H1 (cell line): ENCODE results near the gene CLDN15. TPM values are rescaled to one million over a fixed set of nuclear protein-coding genes. Genes with fewer than 3 reads are reported as not detected.
A peak's percentile ranks its signal among the peaks of the same experiment; 100 is the strongest.
"Not testable (repeated sequence)": the region's sequence is repeated elsewhere in the genome, so short reads cannot be mapped to it uniquely, and the experiment has no call there.

Experiments used
- CTCF ChIA-PET: fragments of 300-600 bp; sonication (Branson Sonifier 250); formaldehyde crosslinking; loops from one replicate; lab custom pipeline; 2021; ENCODE audit not compliant: partially characterized antibody; lab: Charles Lee
- POLR2A ChIA-PET: fragments of 300-600 bp; sonication (Branson Sonifier 250); formaldehyde crosslinking; loops from one replicate; lab custom pipeline; 2021; ENCODE audit warnings: inconsistent platforms; ENCODE audit not compliant: partially characterized antibody; lab: Charles Lee
- DNase-seq, 2 experiments: peaks; one replicate each; pipeline versions ENCODE4 v3.0.0 to v3.0.0-alpha.2; 2010 to 2022; ENCODE audit warnings: low spot score in 2 of 2, low read depth in 1 of 2, mixed read lengths in 1 of 2
- FAIRE-seq: peaks from 2 replicates; lab custom pipeline; 2011; peaks lifted over from hg19 to GRCh38; lab: Jason Lieb, UNC
- H2AFZ ChIP-seq: 2 replicates; pipeline ENCODE4 v1.8.1; 2012; ENCODE audit warnings: low read length, inconsistent platforms
- H2AK5ac ChIP-seq: 2 replicates; pipeline ENCODE4 v1.6.1; 2013; ENCODE audit warnings: low read depth, low read length
- H2BK120ac ChIP-seq: replicated peaks from 2 replicates; pipeline ENCODE3; 2013; ENCODE audit warnings: low read depth, low read length, inconsistent platforms
- H2BK12ac ChIP-seq: 2 replicates; pipeline ENCODE4 v1.6.1; 2013; ENCODE audit warnings: low read depth, low read length
- H2BK15ac ChIP-seq: 2 replicates; pipeline ENCODE4 v1.6.1; 2013; ENCODE audit warnings: low read length
- H2BK20ac ChIP-seq: 2 replicates; pipeline ENCODE4 v1.6.1; 2013; ENCODE audit warnings: low read length
- H2BK5ac ChIP-seq: 2 replicates; pipeline ENCODE4 v1.6.1; 2013; ENCODE audit warnings: low read depth, low read length
- H3K14ac ChIP-seq: 2 replicates; pipeline ENCODE4 v1.6.1; 2013; ENCODE audit warnings: inconsistent platforms; ENCODE audit not compliant: insufficient read length
- H3K18ac ChIP-seq: 2 replicates; pipeline ENCODE4 v1.6.1; 2013; ENCODE audit warnings: low read length; ENCODE audit errors: extremely low read depth
- H3K23ac ChIP-seq: 2 replicates; pipeline ENCODE4 v1.6.1; 2013; ENCODE audit warnings: inconsistent platforms; ENCODE audit not compliant: insufficient read length
- H3K23me2 ChIP-seq: 2 replicates; pipeline ENCODE4 v1.6.1; 2013; ENCODE audit warnings: low read depth, low read length
- H3K27ac ChIP-seq: 2 replicates; pipeline ENCODE4 v1.6.1; 2011; ENCODE audit warnings: low read depth, low read length, inconsistent platforms
- H3K27me3 ChIP-seq, 4 experiments: replicated peaks in 1 of 4; 1 replicate in 1 of 4; 2 replicates in 3 of 4; pipeline versions ENCODE4 v1.6.1 to v1.8.1; 2011 to 2013; ENCODE audit warnings: low read length in 3 of 4, mild to moderate bottlenecking in 3 of 4, inconsistent platforms in 2 of 4, mixed read lengths in 2 of 4, moderate library complexity in 1 of 4; ENCODE audit not compliant: control insufficient read depth in 3 of 4, insufficient read depth in 3 of 4; ENCODE audit errors: extremely low read depth in 1 of 4
- H3K36me3 ChIP-seq, 4 experiments: 2 replicates each; pipeline versions ENCODE4 v1.6.1 to v1.8.1; 2011 to 2013; ENCODE audit warnings: mild to moderate bottlenecking in 4 of 4, low read length in 3 of 4, moderate library complexity in 2 of 4, control low read depth in 1 of 4, inconsistent platforms in 1 of 4; ENCODE audit not compliant: insufficient read depth in 4 of 4, control insufficient read depth in 2 of 4
- H3K4ac ChIP-seq: replicated peaks from 2 replicates; pipeline ENCODE3; 2013; ENCODE audit warnings: low read length, low read depth, mixed read lengths, inconsistent platforms; ENCODE audit not compliant: insufficient read length
- H3K4me1 ChIP-seq, 4 experiments: replicated peaks in 1 of 4; 1 replicate in 1 of 4; 2 replicates in 3 of 4; pipeline versions ENCODE4 v1.6.1 to v1.8.1; 2011 to 2013; ENCODE audit warnings: low read length in 3 of 4, inconsistent platforms in 2 of 4, mixed read lengths in 1 of 4; ENCODE audit not compliant: insufficient read depth in 4 of 4, control insufficient read depth in 3 of 4
- H3K4me2 ChIP-seq, 2 experiments: 2 replicates each; pipeline versions ENCODE4 v1.6.1 to v1.8.1; 2011 to 2013; ENCODE audit warnings: low read depth in 2 of 2, low read length in 2 of 2, control low read depth in 1 of 2, inconsistent platforms in 1 of 2, mild to moderate bottlenecking in 1 of 2; ENCODE audit not compliant: insufficient read depth in 1 of 2
- H3K4me3 ChIP-seq, 4 experiments: fragments of 200-600, 300-600 bp in 1 of 4; sonication (generic), shearing (Covaris generic), sonication (Bioruptor Twin) in 1 of 4; 2 replicates each; pipeline versions ENCODE4 v1.5.1 to v1.8.1; 2011 to 2016; ENCODE audit warnings: low read length in 4 of 4, low read depth in 3 of 4, control low read depth in 2 of 4, inconsistent platforms in 2 of 4, mild to moderate bottlenecking in 2 of 4, mixed read lengths in 1 of 4, moderate library complexity in 1 of 4; ENCODE audit not compliant: insufficient read depth in 2 of 4; ENCODE audit errors: extremely low read depth in 1 of 4
- H3K56ac ChIP-seq: replicated peaks from 2 replicates; pipeline ENCODE3; 2013; ENCODE audit warnings: low read depth, mild to moderate bottlenecking, mixed read lengths, low read length, inconsistent platforms; ENCODE audit not compliant: insufficient read length
- H3K79me1 ChIP-seq: 2 replicates; pipeline ENCODE4 v1.6.1; 2013; ENCODE audit warnings: low read depth, low read length, control low read depth
- H3K79me2 ChIP-seq, 2 experiments: 2 replicates each; pipeline versions ENCODE4 v1.6.1 to v1.8.1; 2012 to 2013; ENCODE audit warnings: low read length in 2 of 2, mild to moderate bottlenecking in 2 of 2, inconsistent platforms in 1 of 2; ENCODE audit not compliant: insufficient read depth in 2 of 2, control insufficient read depth in 1 of 2
- H3K9ac ChIP-seq, 4 experiments: replicated peaks in 1 of 4; 1 replicate in 1 of 4; 2 replicates in 3 of 4; pipeline versions ENCODE4 v1.6.1 to v1.8.1; 2011 to 2013; ENCODE audit warnings: low read depth in 3 of 4, low read length in 3 of 4, control low read depth in 2 of 4, mild to moderate bottlenecking in 2 of 4, moderate library complexity in 2 of 4, inconsistent platforms in 1 of 4; ENCODE audit errors: extremely low read depth in 1 of 4
- H3K9me3 ChIP-seq, 2 experiments: 2 replicates each; pipeline versions ENCODE4 v1.6.1 to v1.8.1; 2012 to 2013; ENCODE audit warnings: mild to moderate bottlenecking in 2 of 2, moderate library complexity in 2 of 2, control low read depth in 1 of 2, inconsistent platforms in 1 of 2, low read depth in 1 of 2, low read length in 1 of 2, mixed read lengths in 1 of 2; ENCODE audit not compliant: insufficient read depth in 2 of 2
- H4K20me1 ChIP-seq, 2 experiments: replicated peaks in 1 of 2; 2 replicates each; pipeline versions ENCODE3 to v1.8.1; 2011 to 2013; ENCODE audit warnings: inconsistent platforms in 2 of 2, low read length in 2 of 2, mild to moderate bottlenecking in 1 of 2; ENCODE audit not compliant: insufficient read depth in 2 of 2, control insufficient read depth in 1 of 2
- H4K5ac ChIP-seq: 2 replicates; pipeline ENCODE4 v1.6.1; 2013; ENCODE audit warnings: low read length, low read depth, mixed read lengths, inconsistent platforms; ENCODE audit not compliant: insufficient read length
- H4K8ac ChIP-seq: 2 replicates; pipeline ENCODE4 v1.8.0; 2013; ENCODE audit warnings: mild to moderate bottlenecking, moderate library complexity, low read length, inconsistent platforms; ENCODE audit not compliant: insufficient read depth; ENCODE audit errors: extremely low read depth
- H4K91ac ChIP-seq: replicated peaks from 2 replicates; pipeline ENCODE3; 2013; ENCODE audit warnings: low read length, mixed read lengths, inconsistent platforms; ENCODE audit not compliant: insufficient read length
- MAX ChIP-seq: IDR thresholded peaks from 2 replicates; pipeline ENCODE4 v1.6.1; 2012; ENCODE audit warnings: inconsistent platforms
- WGBS, 2 experiments: shearing (Covaris generic) in 1 of 2; methylation state at CpG; one replicate each; pipeline versions ENCODE4 v1.1.6 to v1.1.7; 2013 to 2015; ENCODE audit warnings: low lambda C conversion rate in 2 of 2, mixed read lengths in 2 of 2, inconsistent platforms in 1 of 2, low coverage in 1 of 2, missing lambda C conversion rate in 1 of 2; ENCODE audit not compliant: insufficient replicate concordance in 2 of 2, insufficient coverage in 1 of 2, insufficient read length in 1 of 2; ENCODE audit errors: extremely low coverage in 1 of 2, missing lambda C conversion rate in 1 of 2; 5-methylcytosine and 5-hydroxymethylcytosine counted together
- polyA plus RNA-seq, 7 experiments: library from polyadenylated mRNA; depleted of rRNA in 3 of 7; stranded (reverse) in 5 of 7; unstranded in 2 of 7; fragments of >200 nt in 5 of 7; fragments of 200-250 nt in 2 of 7; gene quantifications; 1 replicate in 5 of 7; 2 replicates in 1 of 7; 4 replicates in 1 of 7; pipeline versions ENCODE4 v1.2.1 to v1.2.3, GENCODE V29; 2011 to 2013; ENCODE audit warnings: missing spikeins in 2 of 7, mixed read lengths in 2 of 7
- total RNA-seq: library from RNA; stranded (reverse); fragmentation: NEBNext Ultra II Directional; extraction: Animal tissue kit (Norgen Biotek cat#: 25700); gene quantifications from 2 replicates; pipeline ENCODE4 v1.2.1, GENCODE V29; 2021

The CLDN15 gene
- total and polyA plus RNA-seq, 2 of the 8 experiments (the other 6 are each of a cell fraction or from before 2014, with no cell fraction given): 5.5 to 7.6 TPM

- not testable (repeated sequence) for H3K4me1 ChIP-seq, H3K23ac ChIP-seq, H3K79me2 ChIP-seq, H3K36me3 ChIP-seq, H4K20me1 ChIP-seq, H2BK12ac ChIP-seq, H3K27me3 ChIP-seq, H3K79me1 ChIP-seq, H3K14ac ChIP-seq, H4K8ac ChIP-seq, H2BK20ac ChIP-seq, H3K4me2 ChIP-seq, H3K56ac ChIP-seq, H3K4me3 ChIP-seq, H3K9ac ChIP-seq, H2AFZ ChIP-seq, H2BK5ac ChIP-seq, DNase-seq, H4K91ac ChIP-seq, H2BK120ac ChIP-seq, FAIRE-seq, H3K23me2 ChIP-seq, H3K9me3 ChIP-seq, H2BK15ac ChIP-seq, H2AK5ac ChIP-seq, H3K27ac ChIP-seq, H3K4ac ChIP-seq, H4K5ac ChIP-seq, H3K18ac ChIP-seq
- ChIA-PET CTCF (interaction anchor here (0.8 to 2.9 kb wide), 2 partner anchors 18 to 94 kb away, joined by 3 to 12 read pairs; no protein-coding TSS in a partner anchor), POLR2A (interaction anchor here (1.1 to 3.1 kb wide), 2 partner anchors 11 to 13 kb away, joined by 5 to 16 read pairs; no protein-coding TSS in a partner anchor)
- 84% methylated on average over 6 of the region's 6 CpGs; no CpG with 5 or more reads in 1 of the 2 experiments for WGBS, 2 experiments
- TF ChIP-seq MAX: peak; percentile 44; the same call in 1 of the 2 replicates
Measured at GRCh38 chr7:101264102-101264706, 26.6 kb upstream of the CLDN15 start.
